ENCODE measurements around the gene RBMS3.

Gene RBMS3

DNA sequence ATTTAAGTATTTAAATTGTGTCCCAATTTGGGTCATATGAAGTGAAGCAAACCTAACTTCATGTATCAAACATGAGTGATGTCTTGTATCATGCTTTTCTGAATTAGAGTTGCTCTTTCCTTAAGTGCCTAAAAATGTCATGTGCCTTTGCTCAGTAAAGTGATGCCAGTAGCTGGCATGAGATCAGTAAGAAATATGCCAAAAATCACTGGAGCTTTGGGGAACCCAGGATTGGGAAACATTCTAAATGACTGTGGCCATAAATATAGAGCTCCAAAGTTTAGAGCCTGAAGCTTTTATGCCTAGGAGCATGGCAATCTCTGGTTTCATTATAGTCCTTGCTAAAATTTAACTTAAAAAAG is 33.8 kb downstream of the RBMS3 start:
- Histone ChIP-seq H4K12ac (ENCODE audit: low read depth, low read length) (no peak overlapping the region), H4K91ac (ENCODE audit: low read depth, low read length) (no peak overlapping the region), H4K8ac (ENCODE audit: low read depth, low read length) (no peak overlapping the region), H2AK5ac (ENCODE audit: low read length) (no peak overlapping the region), H3K4me3 (ENCODE audit: low read depth, low read length) (no peak overlapping the region), H3K36me3 (ENCODE audit: control insufficient read depth in 1 of 2, insufficient read depth in 2 of 2, low read length in 2 of 2) (no peaks in the 10 kb centered on the region), H2BK120ac (ENCODE audit: insufficient read depth, low read length, poor library complexity) (no peak overlapping the region), H3K23ac (ENCODE audit: low read length) (no peak overlapping the region), H3K27ac (ENCODE audit: low read depth, low read length) (no peak overlapping the region), H3K27me3 (ENCODE audit: insufficient read depth, low read length) (no peaks in the 10 kb centered on the region), H3K79me2 (ENCODE audit: control insufficient read depth, insufficient read depth, low read length, poor library complexity) (no peaks in the 10 kb centered on the region), H2BK12ac (ENCODE audit: low read length) (no peak overlapping the region), H3K4ac (ENCODE audit: low read depth, low read length) (no peak overlapping the region), H2AFZ (ENCODE audit: insufficient read depth, low read length, poor library complexity) (no peak overlapping the region), H3K4me2 (ENCODE audit: low read length) (no peak overlapping the region), H3K4me1 (ENCODE audit: control insufficient read depth in 1 of 2, insufficient read depth in 2 of 2, low read length in 2 of 2) (no peaks in the 10 kb centered on the region), H2BK5ac (ENCODE audit: low read depth, low read length, poor library complexity) (no peak overlapping the region), H3K14ac (ENCODE audit: low read length) (no peak overlapping the region), H3K9ac (ENCODE audit: low read length) (no peak overlapping the region), H3K18ac (ENCODE audit: low read length) (no peak overlapping the region), H3K9me3 (ENCODE audit: insufficient read depth, low read depth, low read length) (no peaks in the 10 kb centered on the region), H3K79me1 (ENCODE audit: low read length) (no peaks in the 10 kb centered on the region)
- DNase-seq: no peak

DNA sequence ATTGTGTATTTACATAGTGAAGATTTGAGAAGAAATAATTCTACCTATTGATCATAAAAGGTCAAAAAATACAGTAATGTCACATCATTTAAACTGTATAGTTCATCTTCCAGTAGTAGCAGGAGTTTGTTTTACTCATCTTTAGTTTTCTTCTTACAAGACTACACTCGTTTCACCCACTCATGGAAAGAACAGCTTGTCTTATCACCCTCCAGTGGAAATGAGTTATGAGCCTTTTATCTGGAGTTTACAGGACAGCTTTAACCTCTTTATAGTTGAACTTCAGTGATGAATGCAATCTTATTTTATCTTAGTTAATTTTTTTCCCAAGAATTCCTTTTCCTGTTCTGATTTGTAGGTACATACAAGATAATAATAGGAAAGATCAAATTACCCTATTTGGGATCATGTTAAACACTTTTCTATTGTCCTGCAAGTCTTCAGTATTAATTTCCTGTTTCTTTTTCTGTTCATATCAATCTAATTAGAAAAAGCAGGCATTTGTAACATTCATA is 36.8 kb downstream of the RBMS3 start:
- H3K4me1 ChIP-seq (ENCODE audit: control insufficient read depth in 1 of 2, insufficient read depth in 2 of 2, low read length in 2 of 2): no peaks in the 10 kb centered on the region
- no peak overlapping the region for H4K91ac ChIP-seq (ENCODE audit: low read depth, low read length)
- no peak overlapping the region for H3K9ac ChIP-seq (ENCODE audit: low read length)
- DNase-seq: no peak
- no peak overlapping the region for H2AFZ ChIP-seq (ENCODE audit: insufficient read depth, low read length, poor library complexity)
- H4K8ac ChIP-seq (ENCODE audit: low read depth, low read length): no peak overlapping the region
- H3K27me3 ChIP-seq (ENCODE audit: insufficient read depth, low read length): no peaks in the 10 kb centered on the region
- no peak overlapping the region for H3K4ac ChIP-seq (ENCODE audit: low read depth, low read length)
- no peak overlapping the region for H4K12ac ChIP-seq (ENCODE audit: low read depth, low read length)
- no peak overlapping the region for H3K27ac ChIP-seq (ENCODE audit: low read depth, low read length)
- H3K36me3 ChIP-seq (ENCODE audit: control insufficient read depth in 1 of 2, insufficient read depth in 2 of 2, low read length in 2 of 2): no peaks in the 10 kb centered on the region
- H3K14ac ChIP-seq (ENCODE audit: low read length): no peak overlapping the region
- WGBS (ENCODE audit: extremely low coverage, insufficient coverage, insufficient read length): no CpG with 5 or more reads among the region's 1 CpG
- no peak overlapping the region for H2BK120ac ChIP-seq (ENCODE audit: insufficient read depth, low read length, poor library complexity)
- no peak overlapping the region for H3K18ac ChIP-seq (ENCODE audit: low read length)
- no peak overlapping the region for H2BK5ac ChIP-seq (ENCODE audit: low read depth, low read length, poor library complexity)
- H3K79me2 ChIP-seq (ENCODE audit: control insufficient read depth, insufficient read depth, low read length, poor library complexity): no peaks in the 10 kb centered on the region
- H3K79me1 ChIP-seq (ENCODE audit: low read length): no peaks in the 10 kb centered on the region
- H2BK12ac ChIP-seq (ENCODE audit: low read length): no peak overlapping the region
- H3K4me2 ChIP-seq (ENCODE audit: low read length): no peak overlapping the region
- no peak overlapping the region for H3K23ac ChIP-seq (ENCODE audit: low read length)
- H3K9me3 ChIP-seq (ENCODE audit: insufficient read depth, low read depth, low read length): no peaks in the 10 kb centered on the region
- H3K4me3 ChIP-seq (ENCODE audit: low read depth, low read length): no peak overlapping the region
- H2AK5ac ChIP-seq (ENCODE audit: low read length): no peak overlapping the region

DNA sequence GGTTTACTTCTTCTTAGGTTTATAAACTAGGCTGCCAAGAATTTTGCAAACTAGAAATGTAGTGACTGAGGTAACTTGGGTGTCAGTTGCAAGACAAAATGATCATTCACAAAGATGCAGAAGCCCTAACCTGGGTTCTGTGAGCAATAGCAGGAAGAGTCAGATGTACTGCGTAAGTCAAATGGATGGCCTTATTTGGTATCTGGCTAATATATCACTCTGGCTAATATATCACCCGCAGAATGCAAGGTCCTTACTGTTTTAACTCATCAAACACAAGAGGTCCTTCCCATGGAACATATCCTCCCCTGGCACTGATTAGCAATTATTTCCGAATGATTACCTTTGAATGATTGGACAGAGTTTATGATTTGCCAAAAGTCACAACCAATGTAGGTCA is 37.4 kb downstream of the RBMS3 start:
- Histone ChIP-seq H2AK5ac (ENCODE audit: low read length) (no peak overlapping the region), H3K4me3 (ENCODE audit: low read depth, low read length) (no peak overlapping the region), H3K36me3 (ENCODE audit: control insufficient read depth in 1 of 2, insufficient read depth in 2 of 2, low read length in 2 of 2) (no peaks in the 10 kb centered on the region), H2BK12ac (ENCODE audit: low read length) (no peak overlapping the region), H3K4ac (ENCODE audit: low read depth, low read length) (no peak overlapping the region), H4K12ac (ENCODE audit: low read depth, low read length) (no peak overlapping the region), H4K91ac (ENCODE audit: low read depth, low read length) (no peak overlapping the region), H4K8ac (ENCODE audit: low read depth, low read length) (no peak overlapping the region), H3K79me2 (ENCODE audit: control insufficient read depth, insufficient read depth, low read length, poor library complexity) (no peaks in the 10 kb centered on the region), H3K27ac (ENCODE audit: low read depth, low read length) (no peak overlapping the region), H3K79me1 (ENCODE audit: low read length) (no peaks in the 10 kb centered on the region), H2BK120ac (ENCODE audit: insufficient read depth, low read length, poor library complexity) (no peak overlapping the region), H3K4me2 (ENCODE audit: low read length) (no peak overlapping the region), H3K9me3 (ENCODE audit: insufficient read depth, low read depth, low read length) (no peaks in the 10 kb centered on the region), H3K27me3 (ENCODE audit: insufficient read depth, low read length) (no peaks in the 10 kb centered on the region), H2BK5ac (ENCODE audit: low read depth, low read length, poor library complexity) (no peak overlapping the region), H3K23ac (ENCODE audit: low read length) (no peak overlapping the region), H3K18ac (ENCODE audit: low read length) (no peak overlapping the region), H3K4me1 (ENCODE audit: control insufficient read depth in 1 of 2, insufficient read depth in 2 of 2, low read length in 2 of 2) (no peaks in the 10 kb centered on the region), H3K9ac (ENCODE audit: low read length) (no peak overlapping the region), H3K14ac (ENCODE audit: low read length) (no peak overlapping the region), H2AFZ (ENCODE audit: insufficient read depth, low read length, poor library complexity) (no peak overlapping the region)
- DNase-seq: no peak
- WGBS (ENCODE audit: extremely low coverage, insufficient coverage, insufficient read length): no CpG with 5 or more reads among the region's 3 CpGs

DNA sequence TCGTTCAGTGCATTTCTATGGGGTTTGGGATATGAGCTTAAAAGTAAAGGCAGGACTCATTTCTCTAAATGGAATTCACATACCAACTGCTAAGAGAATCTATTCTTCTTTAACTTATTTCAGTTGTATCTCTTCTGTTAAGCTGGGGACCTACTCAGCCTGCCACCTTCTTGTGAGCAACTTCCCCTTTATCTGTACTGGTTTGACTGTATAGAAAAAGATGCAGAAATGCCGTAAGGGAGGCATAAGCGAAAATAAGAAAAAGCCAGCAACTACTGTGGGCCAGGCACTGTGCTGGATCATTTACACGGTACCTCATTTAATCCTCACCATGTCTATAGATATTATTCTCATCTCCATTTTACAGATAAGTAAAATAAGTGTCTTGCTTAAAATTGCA is 38.4 kb downstream of the RBMS3 start:
- no peak overlapping the region for H2BK5ac ChIP-seq (ENCODE audit: low read depth, low read length, poor library complexity)

More for the DNA sequence above, 38.4 kb downstream of the RBMS3 start:
- Histone ChIP-seq H2AFZ (ENCODE audit: insufficient read depth, low read length, poor library complexity) (no peak overlapping the region), H3K9ac (ENCODE audit: low read length) (no peak overlapping the region), H3K4me3 (ENCODE audit: low read depth, low read length) (no peak overlapping the region), H3K27me3 (ENCODE audit: insufficient read depth, low read length) (no peaks in the 10 kb centered on the region), H3K4ac (ENCODE audit: low read depth, low read length) (no peak overlapping the region), H4K91ac (ENCODE audit: low read depth, low read length) (no peak overlapping the region), H3K14ac (ENCODE audit: low read length) (no peak overlapping the region), H4K12ac (ENCODE audit: low read depth, low read length) (no peak overlapping the region), H3K79me1 (ENCODE audit: low read length) (no peaks in the 10 kb centered on the region), H2AK5ac (ENCODE audit: low read length) (no peak overlapping the region), H4K8ac (ENCODE audit: low read depth, low read length) (no peak overlapping the region), H3K4me1 (ENCODE audit: control insufficient read depth in 1 of 2, insufficient read depth in 2 of 2, low read length in 2 of 2) (peaks cover under 1 to 1% of the 10 kb centered on the region in 2 experiments), H2BK120ac (ENCODE audit: insufficient read depth, low read length, poor library complexity) (no peak overlapping the region), H3K9me3 (ENCODE audit: insufficient read depth, low read depth, low read length) (no peaks in the 10 kb centered on the region), H2BK12ac (ENCODE audit: low read length) (no peak overlapping the region), H3K27ac (ENCODE audit: low read depth, low read length) (no peak overlapping the region), H3K4me2 (ENCODE audit: low read length) (no peak overlapping the region), H3K23ac (ENCODE audit: low read length) (no peak overlapping the region), H3K36me3 (ENCODE audit: control insufficient read depth in 1 of 2, insufficient read depth in 2 of 2, low read length in 2 of 2) (no peaks in the 10 kb centered on the region), H3K79me2 (ENCODE audit: control insufficient read depth, insufficient read depth, low read length, poor library complexity) (no peaks in the 10 kb centered on the region), H3K18ac (ENCODE audit: low read length) (no peak overlapping the region)
- DNase-seq: no peak
- WGBS (ENCODE audit: extremely low coverage, insufficient coverage, insufficient read length): no CpG with 5 or more reads among the region's 4 CpGs
